Testis (tissue), 2 donors: ENCODE results near the gene MAN1A2.

ENCODE experiments used
- CTCF ChIP-seq, 3 experiments: fragments of 450-650 bp in 2 of 3; fragments of 200-600 bp in 1 of 3; sonication (generic) in 1 of 3; IDR thresholded peaks; one replicate each; pipeline ENCODE4 v1.5.1; 2016 to 2019; ENCODE audit warnings: antibody characterized with exemption in 3 of 3, mild to moderate bottlenecking in 2 of 3, moderate library complexity in 1 of 3
- POLR2A ChIP-seq: fragments of 450-650 bp; IDR thresholded peaks from one replicate; pipeline ENCODE4 v1.6.1; 2017; ENCODE audit warnings: antibody characterized with exemption, mild to moderate bottlenecking, moderate library complexity

- TF ChIP-seq CTCF (IDR thresholded peaks at IDR 0.05) = no peak
- no peak for TF ChIP-seq POLR2A
Observed at GRCh38 chr1:117556976-117557375, 189.7 kb downstream of the MAN1A2 start.
